ENCODE measurements around the gene LSM4.
"Not testable (repeated sequence)": the region's sequence is repeated elsewhere in the genome, so short reads cannot be mapped to it uniquely, and the experiment has no call there.

Gene LSM4

GRCh38 chr19:18322759-18323460 lies at the start of gene LSM4:
Gene LSM4, minus strand, starts transcription at chr19:18323076. Its CDS starts 56 bp downstream, at chr19:18323020.
- peak; percentile 99 for DNase-seq (ENCODE audit: low read depth)

- no peak for DNase-seq (ENCODE audit: low read depth)
These were observed 45.8 kb upstream of the LSM4 start for GRCh38 chr19:18368504-18369222.

- peak; percentile 61 for DNase-seq (ENCODE audit: low read depth)
These were observed 43.2 kb upstream of the LSM4 start for GRCh38 chr19:18366021-18366435.

DNA sequence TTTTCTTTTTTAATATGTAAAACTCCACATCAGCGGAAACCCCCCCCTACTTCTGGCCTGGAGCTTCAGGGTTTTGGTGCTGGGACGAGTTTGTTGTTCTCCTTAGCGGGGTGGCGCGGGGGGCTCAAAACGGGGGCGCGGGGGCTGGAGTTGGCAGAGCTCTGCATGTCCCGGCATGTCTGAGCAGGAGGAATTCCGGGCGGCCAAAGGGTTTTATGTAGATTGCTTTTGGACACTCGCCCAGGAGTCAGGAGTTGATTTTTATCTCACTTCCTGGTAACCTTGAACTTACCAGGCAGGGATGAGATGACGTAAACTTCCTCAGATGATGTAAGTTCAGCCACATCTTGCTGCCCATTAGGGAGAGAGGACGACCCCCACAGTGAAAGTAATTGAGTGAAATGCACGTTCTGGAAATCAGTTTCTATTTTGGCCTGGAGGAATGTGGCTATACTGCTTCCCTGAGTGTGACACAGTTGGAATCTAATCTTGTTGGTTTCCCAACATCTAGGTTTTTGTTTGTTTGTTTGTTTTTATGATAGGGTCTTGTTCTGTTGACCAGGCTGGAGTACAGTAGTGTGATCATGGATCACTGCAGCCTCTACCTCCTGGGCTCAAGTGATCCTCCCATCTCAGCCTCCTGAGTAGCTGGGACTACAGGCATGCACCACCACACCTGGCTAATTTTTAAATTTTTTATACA lies 42.1 kb upstream of the LSM4 start:
- peak; percentile 99 for DNase-seq (ENCODE audit: low read depth)

DNA sequence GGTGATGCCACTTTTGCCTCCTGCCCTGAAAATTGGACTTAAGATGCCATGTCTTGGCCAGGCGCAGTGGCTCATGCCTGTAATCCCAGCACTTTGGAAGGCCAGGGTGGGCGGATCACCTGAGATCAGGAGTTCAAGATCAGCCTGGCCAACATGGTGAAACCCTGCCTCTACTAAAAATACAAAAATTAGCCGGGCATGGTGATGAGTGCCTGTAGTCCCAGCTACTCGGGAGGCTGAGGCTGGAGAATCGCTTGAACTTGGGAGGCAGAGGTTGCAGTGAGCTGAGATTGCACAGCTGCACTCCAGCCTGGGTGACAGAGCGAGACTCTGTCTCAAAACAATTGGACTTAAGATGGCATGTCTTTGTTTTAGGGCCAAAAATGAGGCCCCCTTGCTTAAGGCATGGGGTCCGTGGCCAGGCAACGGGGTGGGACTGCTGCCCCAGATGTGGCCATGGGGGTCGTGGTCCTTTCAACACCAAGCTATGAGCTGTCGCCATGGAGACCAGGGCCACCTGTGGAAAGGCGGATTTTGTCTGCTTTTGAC lies 41.5 kb upstream of the LSM4 start:
- not testable (repeated sequence) for DNase-seq (ENCODE audit: low read depth)

GRCh38 chr19:18363787-18364186 lies 40.9 kb upstream of the LSM4 start:
- no peak for DNase-seq (ENCODE audit: low read depth)

DNA sequence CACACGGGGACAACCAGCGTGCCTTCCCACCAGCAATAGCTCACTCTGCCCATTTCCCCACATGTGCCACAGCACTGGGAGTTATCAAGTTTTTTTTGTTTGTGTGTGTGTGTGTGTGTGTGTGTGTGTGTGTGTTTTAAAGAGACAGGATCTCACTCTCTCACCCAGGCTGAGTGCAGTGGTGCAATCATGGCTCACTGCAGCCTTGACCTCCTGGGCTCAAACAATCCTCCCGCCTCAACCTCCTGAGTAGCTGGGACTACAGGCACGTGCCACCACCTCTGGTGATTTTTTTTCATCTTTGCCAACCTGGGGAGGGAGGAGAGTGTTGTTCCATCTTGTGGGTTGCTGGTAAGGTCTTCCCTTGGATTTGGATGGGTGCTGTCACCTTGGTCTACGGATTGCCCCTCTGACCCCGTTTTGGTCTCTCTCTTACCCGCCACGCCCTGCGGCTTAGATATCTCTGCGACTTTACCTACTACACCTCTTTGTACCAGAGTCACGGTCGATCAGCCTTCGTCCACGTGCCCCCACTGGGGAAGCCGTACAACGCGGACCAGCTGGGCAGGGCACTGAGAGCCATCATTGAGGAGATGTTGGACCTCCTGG lies 40.2 kb upstream of the LSM4 start:
- DNase-seq (ENCODE audit: low read depth): no peak

DNA sequence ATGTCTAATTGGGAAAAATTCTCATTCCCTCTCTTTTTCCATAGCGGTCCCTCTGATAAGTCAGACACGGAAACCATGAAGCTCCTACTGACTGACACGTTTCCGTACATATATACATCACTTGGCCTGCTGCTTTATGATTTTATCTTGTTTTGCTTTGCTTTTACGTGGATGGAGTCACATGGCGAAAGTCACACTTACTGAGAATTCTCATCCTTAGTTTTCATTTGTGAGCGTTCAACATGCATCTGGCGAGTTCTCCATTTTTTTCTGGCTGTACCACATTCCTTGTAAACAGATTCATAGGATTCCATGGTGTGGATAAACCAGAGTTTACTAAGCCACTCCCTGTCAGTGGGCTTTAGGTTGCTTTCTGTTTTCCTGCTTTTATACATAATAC lies 38.8 kb upstream of the LSM4 start:
- no peak for DNase-seq (ENCODE audit: low read depth)

- no peak for DNase-seq (ENCODE audit: low read depth)
These were observed 34.2 kb upstream of the LSM4 start for GRCh38 chr19:18357041-18357440.

DNA sequence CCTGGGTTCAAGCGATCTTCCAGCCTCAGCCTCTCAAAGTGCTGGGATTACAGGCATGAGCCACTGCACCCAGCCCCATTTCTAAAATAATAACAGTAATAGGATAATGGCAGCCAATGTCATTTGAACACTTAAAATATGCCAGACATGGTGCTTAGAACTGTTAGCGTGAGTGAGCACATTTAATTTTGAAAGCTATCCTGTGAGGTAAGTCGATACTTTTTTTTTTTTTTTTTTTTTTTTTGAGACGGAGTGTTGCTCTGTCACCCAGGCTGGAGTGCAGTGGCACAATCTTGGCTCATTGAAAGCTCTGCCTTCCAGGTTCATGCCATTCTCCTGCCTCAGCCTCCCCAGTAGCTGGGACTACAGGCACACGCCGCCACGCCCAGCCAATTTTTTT lies 31.9 kb upstream of the LSM4 start:
- DNase-seq (ENCODE audit: low read depth): not testable (repeated sequence)

- DNase-seq (ENCODE audit: low read depth): no peak
These were observed 30.6 kb upstream of the LSM4 start for GRCh38 chr19:18353378-18354005.

- no peak for DNase-seq (ENCODE audit: low read depth)
These were observed 28.7 kb upstream of the LSM4 start for GRCh38 chr19:18351544-18351943.

- DNase-seq (ENCODE audit: low read depth): no peak
These were observed 27.6 kb upstream of the LSM4 start for GRCh38 chr19:18350490-18350889.

- DNase-seq (ENCODE audit: low read depth): peak; percentile 73
These were observed 26.8 kb upstream of the LSM4 start for GRCh38 chr19:18349524-18350128.

DNA sequence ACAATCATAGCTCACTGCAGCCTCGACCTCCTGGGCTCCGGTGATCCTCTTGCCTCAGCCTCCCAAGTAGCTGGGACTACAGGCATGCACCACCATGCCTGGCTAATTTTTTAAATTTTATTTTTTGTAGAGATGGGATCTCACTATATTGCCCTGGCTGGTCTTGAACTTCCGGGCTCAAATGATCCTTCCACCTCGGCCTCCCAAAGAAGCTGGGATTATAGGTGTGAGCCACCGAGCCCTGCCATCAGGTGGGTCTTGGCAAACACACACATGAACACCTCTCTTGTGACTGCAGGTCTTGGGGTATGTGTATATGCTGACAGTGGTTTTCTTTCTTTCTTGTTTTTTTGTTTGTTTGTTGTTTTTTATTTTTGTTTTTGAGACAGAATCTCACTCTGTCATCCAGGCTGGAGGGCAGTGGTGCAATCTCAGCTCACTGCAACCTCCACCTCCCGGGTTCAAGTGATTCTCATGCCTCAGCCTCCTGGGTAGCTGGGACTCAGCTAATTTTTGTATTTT lies 26.0 kb upstream of the LSM4 start:
- DNase-seq (ENCODE audit: low read depth): not testable (repeated sequence)

GRCh38 chr19:18348171-18348570 lies 25.3 kb upstream of the LSM4 start:
- DNase-seq (ENCODE audit: low read depth): no peak

DNA sequence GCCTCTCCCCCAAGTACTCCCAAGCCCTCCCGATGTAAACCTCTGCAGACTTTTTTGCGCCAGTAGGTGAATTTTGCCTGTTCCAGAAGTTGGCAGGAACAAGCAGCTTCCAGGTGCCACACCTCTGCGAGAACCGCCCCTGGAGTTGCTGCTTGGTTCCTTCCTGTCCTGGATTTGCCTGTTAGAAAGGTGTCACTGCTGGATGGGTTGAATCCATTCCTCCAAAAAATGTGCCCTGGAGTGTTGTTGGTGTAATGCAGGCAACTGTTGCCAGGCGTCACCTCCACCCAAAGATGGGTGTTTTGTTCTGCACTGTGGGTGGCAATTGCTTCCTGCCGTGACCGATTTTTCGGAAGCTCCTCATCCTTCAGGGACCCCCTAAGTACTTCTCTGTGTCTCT lies 23.2 kb upstream of the LSM4 start:
- DNase-seq (ENCODE audit: low read depth): no peak

GRCh38 chr19:18345296-18345695 lies 22.4 kb upstream of the LSM4 start:
- no peak for DNase-seq (ENCODE audit: low read depth)

GRCh38 chr19:18344582-18344950 lies 21.7 kb upstream of the LSM4 start:
- no peak for DNase-seq (ENCODE audit: low read depth)

GRCh38 chr19:18342090-18342632 lies 19.3 kb upstream of the LSM4 start:
- DNase-seq (ENCODE audit: low read depth): no peak
